K562 (cell line): ENCODE results near the gene KDM2B. TPM values are rescaled to one million over a fixed set of nuclear protein-coding genes. Genes with fewer than 3 reads are reported as not detected.

Experiments used
- BRD4 ChIP-seq: fragments of 200-600 bp; sonication (generic); IDR thresholded peaks from 2 replicates; pipeline ENCODE4 v1.6.1; 2017; ENCODE audit warnings: inconsistent platforms
- CEBPB ChIP-seq: fragments of 450-650 bp; IDR thresholded peaks from 2 replicates; pipeline ENCODE4 v1.6.1; 2016; ENCODE audit warnings: missing genetic modification characterization, missing compliant biosample characterization
- ELF4 ChIP-seq: fragments of 450-650 bp; formaldehyde crosslinking; IDR thresholded peaks from 2 replicates; pipeline ENCODE4 v1.4.0; 2022; ENCODE audit warnings: missing genetic modification characterization
- HSF4 ChIP-seq: fragments of 250-450 bp; sonication (Bioruptor Pico); IDR thresholded peaks from 2 replicates; pipeline ENCODE4 v2.1.2; 2022; ENCODE audit warnings: mild to moderate bottlenecking, moderate library complexity, borderline replicate concordance
- MEIS2 ChIP-seq: fragments of 450-650 bp; IDR thresholded peaks from 2 replicates; pipeline ENCODE4 v1.6.1; 2014; ENCODE audit warnings: mild to moderate bottlenecking; ENCODE audit not compliant: partially characterized antibody
- NEUROD1 ChIP-seq: fragments of 150-350 bp; IDR thresholded peaks from 2 replicates; pipeline ENCODE4 v1.6.1; 2014; ENCODE audit warnings: borderline replicate concordance, low read length, low read depth; ENCODE audit not compliant: partially characterized antibody
- NFYB ChIP-seq: IDR thresholded peaks from 2 replicates; pipeline ENCODE4 v1.6.1; 2011; ENCODE audit warnings: mild to moderate bottlenecking, moderate library complexity; ENCODE audit not compliant: insufficient read length; ENCODE audit errors: extremely low read depth
- PCBP2 ChIP-seq: fragments of 200-400 bp; formaldehyde crosslinking; IDR thresholded peaks from 2 replicates; pipeline ENCODE4 v1.6.1; 2018; ENCODE audit warnings: low read length, low read depth, mild to moderate bottlenecking, moderate library complexity; ENCODE audit not compliant: poor library complexity, severe bottlenecking
- RBBP5 ChIP-seq: fragments of 200-600 bp; sonication (generic); IDR thresholded peaks from 2 replicates; pipeline ENCODE4 v1.6.1; 2012; ENCODE audit warnings: borderline replicate concordance, mild to moderate bottlenecking, low read length, control low read depth, inconsistent platforms; ENCODE audit not compliant: insufficient read depth, poor library complexity, severe bottlenecking
- SMARCA5 ChIP-seq: fragments of 450-650 bp; IDR thresholded peaks from 2 replicates; pipeline ENCODE4 v1.6.1; 2016
- TEAD2 ChIP-seq: fragments of 450-650 bp; IDR thresholded peaks from 2 replicates; pipeline ENCODE4 v1.6.1; 2016; ENCODE audit warnings: missing genetic modification characterization, control low read depth, missing compliant biosample characterization
- ZBTB8A ChIP-seq: fragments of 450-650 bp; IDR thresholded peaks from 2 replicates; pipeline ENCODE4 v1.6.1; 2018; ENCODE audit warnings: mild to moderate bottlenecking, moderate library complexity; ENCODE audit not compliant: partially characterized antibody
- ZNF316 ChIP-seq: fragments of 450-650 bp; IDR thresholded peaks from 2 replicates; pipeline ENCODE4 v1.6.1; 2016
- ZNF407 ChIP-seq: fragments of 450-650 bp; IDR thresholded peaks from 2 replicates; pipeline ENCODE4 v1.6.1; 2016; ENCODE audit warnings: low read depth
- ZNF609 ChIP-seq: sonication (generic); formaldehyde crosslinking; IDR thresholded peaks from 2 replicates; pipeline ENCODE4 v1.8.1; 2023; ENCODE audit warnings: missing genetic modification reagents, mild to moderate bottlenecking, borderline replicate concordance
- polyA plus RNA-seq, 8 experiments: library from polyadenylated mRNA; depleted of rRNA in 4 of 8; stranded (reverse) in 5 of 8; unstranded in 3 of 8; fragments of >200 nt; fragmentation: Nextera tagmentation in 2 of 8; fragmentation: Illumina TruSeq in 1 of 8; extraction: Ambion mirVana in 2 of 8; extraction: Trizol in 1 of 8; gene quantifications; 2 replicates each; pipeline versions ENCODE4 v1.2.1 to v1.2.3, GENCODE V29; 2011 to 2014; ENCODE audit warnings: inconsistent platforms in 1 of 8, missing spikeins in 1 of 8
- total RNA-seq, 7 experiments: library from RNA; depleted of rRNA in 6 of 7; stranded (reverse); fragments of >200 nt in 6 of 7; fragmentation: Illumina TruSeq in 2 of 7; extraction: Trizol in 2 of 7; gene quantifications; 2 replicates each; pipeline versions ENCODE4 v1.2.1 to v1.2.3, GENCODE V29; 2011 to 2021; ENCODE audit warnings: low replicate concordance in 1 of 7

The KDM2B gene
- total and polyA plus RNA-seq, 9 of the 15 experiments (the other 6 are each of a cell fraction or from before 2014, with no cell fraction given): 7.4 to 50.5 (median 22.5) TPM

GRCh38 chr12:121579981-121580868 is 598 bp downstream of the KDM2B start (continued):
- TF ChIP-seq ZNF407: no peak
- TF ChIP-seq CEBPB: no peak
- TF ChIP-seq RBBP5: peak; percentile 8
- no peak for TF ChIP-seq ZBTB8A
- TF ChIP-seq MEIS2: no peak
- no peak for TF ChIP-seq ZNF316
- TF ChIP-seq NEUROD1: no peak
- no peak for TF ChIP-seq HSF4 (CRISPR knock-in tag)
- no peak for TF ChIP-seq PCBP2
- TF ChIP-seq BRD4: no peak
- TF ChIP-seq SMARCA5: no peak
- no peak for TF ChIP-seq ELF4 (CRISPR knock-in tag)
- TF ChIP-seq NFYB: no peak
- TF ChIP-seq ZNF609: no peak
- TF ChIP-seq TEAD2 (tag): no peak
